ENCODE measurements around the gene DDX24. TPM values are rescaled to one million over a fixed set of nuclear protein-coding genes. Genes with fewer than 3 reads are reported as not detected.

The DDX24 gene
- polyA plus RNA-seq, 1 donor (not counting 4 experiments of a cell fraction or from before 2014, with no cell fraction given): 171 TPM

DNA sequence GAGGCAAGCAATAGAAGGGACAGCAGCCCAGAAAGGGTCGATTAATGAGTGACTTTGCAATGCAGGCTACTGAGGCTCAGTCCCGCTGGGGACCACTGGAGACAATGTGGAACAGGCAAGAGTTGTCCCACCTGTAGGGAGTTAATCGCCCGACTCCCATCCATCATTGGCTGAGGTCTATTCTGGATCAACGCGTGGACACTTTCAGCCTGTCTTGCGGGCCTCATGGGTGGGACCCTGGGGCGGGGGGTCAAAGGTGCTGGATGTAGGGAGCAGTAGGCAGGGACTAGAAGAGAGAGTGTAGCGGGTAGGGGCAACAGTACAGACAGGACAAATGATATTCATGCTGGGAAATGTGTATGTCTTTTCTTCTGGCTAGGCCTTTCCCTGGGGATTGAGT, 42.3 kb upstream of the DDX24 start:
- no peaks in the 10 kb centered on the region for H3K79me2 ChIP-seq (ENCODE audit: control insufficient read depth, insufficient read depth, low read length)
- H3K36me3 ChIP-seq (ENCODE audit: control insufficient read depth in 2 of 2, extremely low read depth in 1 of 2, insufficient read depth in 2 of 2, low read length in 2 of 2): peaks cover 0 to 12% of the 10 kb centered on the region in 2 experiments
- H3K4me1 ChIP-seq (ENCODE audit: control insufficient read depth, extremely low read depth, insufficient read depth, low read length): peaks cover 2% of the 10 kb centered on the region
- H3K27ac ChIP-seq (ENCODE audit: control insufficient read depth, insufficient read depth, low read length): no peak overlapping the region
- no peak overlapping the region for H3K4me3 ChIP-seq (ENCODE audit: control insufficient read depth in 2 of 3, extremely low read depth in 1 of 3, insufficient read depth in 2 of 3, low read depth in 1 of 3, low read length in 3 of 3)
- H4K20me1 ChIP-seq (ENCODE audit: control insufficient read depth, extremely low read depth, insufficient read depth, low read length): no peaks in the 10 kb centered on the region
- H3K4me2 ChIP-seq (ENCODE audit: control insufficient read depth, extremely low read depth, insufficient read depth, low read depth, low read length): no peak overlapping the region
- H3K9me1 ChIP-seq (ENCODE audit: control insufficient read depth, extremely low read depth, insufficient read depth, low read length): no peaks in the 10 kb centered on the region
- FAIRE-seq (no peak), DNase-seq (ENCODE audit: low read depth, low spot score) (no peak)
- H3K27me3 ChIP-seq (ENCODE audit: control insufficient read depth, extremely low read depth, insufficient read depth, low read length): no peaks in the 10 kb centered on the region
- H2AFZ ChIP-seq (ENCODE audit: control insufficient read depth, low read length): no peak overlapping the region
- no peaks in the 10 kb centered on the region for H3K9me3 ChIP-seq (ENCODE audit: control insufficient read depth, low read depth, low read length)
- TF ChIP-seq EZH2 (IDR thresholded peaks at IDR 0.05; ENCODE audit: low read length): no peak
- TF ChIP-seq, protein P1, sequence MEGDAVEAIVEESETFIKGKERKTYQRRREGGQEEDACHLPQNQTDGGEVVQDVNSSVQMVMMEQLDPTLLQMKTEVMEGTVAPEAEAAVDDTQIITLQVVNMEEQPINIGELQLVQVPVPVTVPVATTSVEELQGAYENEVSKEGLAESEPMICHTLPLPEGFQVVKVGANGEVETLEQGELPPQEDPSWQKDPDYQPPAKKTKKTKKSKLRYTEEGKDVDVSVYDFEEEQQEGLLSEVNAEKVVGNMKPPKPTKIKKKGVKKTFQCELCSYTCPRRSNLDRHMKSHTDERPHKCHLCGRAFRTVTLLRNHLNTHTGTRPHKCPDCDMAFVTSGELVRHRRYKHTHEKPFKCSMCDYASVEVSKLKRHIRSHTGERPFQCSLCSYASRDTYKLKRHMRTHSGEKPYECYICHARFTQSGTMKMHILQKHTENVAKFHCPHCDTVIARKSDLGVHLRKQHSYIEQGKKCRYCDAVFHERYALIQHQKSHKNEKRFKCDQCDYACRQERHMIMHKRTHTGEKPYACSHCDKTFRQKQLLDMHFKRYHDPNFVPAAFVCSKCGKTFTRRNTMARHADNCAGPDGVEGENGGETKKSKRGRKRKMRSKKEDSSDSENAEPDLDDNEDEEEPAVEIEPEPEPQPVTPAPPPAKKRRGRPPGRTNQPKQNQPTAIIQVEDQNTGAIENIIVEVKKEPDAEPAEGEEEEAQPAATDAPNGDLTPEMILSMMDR (optimal IDR thresholded peaks at IDR 0.05 in 1 of 3, IDR thresholded peaks at IDR 0.05 in 1 of 3, conservative IDR thresholded peaks at IDR 0.05 in 1 of 3; ENCODE audit: extremely low read depth in 1 of 3, insufficient read depth in 2 of 3, low read length in 3 of 3): no peak
- dilution Hi-C loops (cut with MboI; ENCODE audit: extremely low pct_ligation_motif_present, low sequenced_read_pairs): no loop called here
- H3K9ac ChIP-seq (ENCODE audit: control insufficient read depth, extremely low read depth, insufficient read depth, low read length): no peak overlapping the region

DNA sequence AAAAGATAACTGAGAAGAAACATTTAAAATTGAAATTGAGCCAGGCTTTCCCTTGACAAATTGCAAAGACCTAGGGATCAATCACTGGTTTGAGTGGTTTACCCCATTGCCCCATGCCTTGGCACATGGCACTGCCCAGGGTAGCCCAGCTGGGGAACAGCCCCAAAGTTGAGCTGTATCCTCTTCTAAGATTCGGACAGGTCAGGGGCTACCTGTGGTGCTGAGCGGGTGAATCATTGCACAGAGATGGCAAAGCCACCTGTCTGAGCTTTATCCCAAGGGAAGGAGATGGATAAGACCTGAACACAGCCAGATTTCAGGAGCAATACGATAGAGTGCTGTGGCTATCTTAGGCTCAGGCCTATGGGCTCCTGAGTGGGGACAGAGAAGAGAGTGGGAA, 41.4 kb upstream of the DDX24 start:
- TF ChIP-seq, protein P1 (optimal IDR thresholded peaks at IDR 0.05 in 1 of 3, IDR thresholded peaks at IDR 0.05 in 1 of 3, conservative IDR thresholded peaks at IDR 0.05 in 1 of 3; ENCODE audit: extremely low read depth in 1 of 3, insufficient read depth in 2 of 3, low read length in 3 of 3): no peak
- no peak for TF ChIP-seq EZH2 (IDR thresholded peaks at IDR 0.05; ENCODE audit: low read length)
- no peak overlapping the region for H3K9ac ChIP-seq (ENCODE audit: control insufficient read depth, extremely low read depth, insufficient read depth, low read length)
- peaks cover 4% of the 10 kb centered on the region for H3K27me3 ChIP-seq (ENCODE audit: control insufficient read depth, extremely low read depth, insufficient read depth, low read length)
- DNase-seq (ENCODE audit: low read depth, low spot score) (no peak), FAIRE-seq (no peak)
- H3K27ac ChIP-seq (ENCODE audit: control insufficient read depth, insufficient read depth, low read length): no peak overlapping the region
- H2AFZ ChIP-seq (ENCODE audit: control insufficient read depth, low read length): no peak overlapping the region
- H4K20me1 ChIP-seq (ENCODE audit: control insufficient read depth, extremely low read depth, insufficient read depth, low read length): no peaks in the 10 kb centered on the region
- no peak overlapping the region for H3K4me2 ChIP-seq (ENCODE audit: control insufficient read depth, extremely low read depth, insufficient read depth, low read depth, low read length)
- no peaks in the 10 kb centered on the region for H3K4me1 ChIP-seq (ENCODE audit: control insufficient read depth, extremely low read depth, insufficient read depth, low read length)
- H3K36me3 ChIP-seq (ENCODE audit: control insufficient read depth in 2 of 2, extremely low read depth in 1 of 2, insufficient read depth in 2 of 2, low read length in 2 of 2): peaks cover 0 to 7% of the 10 kb centered on the region in 2 experiments
- H3K9me1 ChIP-seq (ENCODE audit: control insufficient read depth, extremely low read depth, insufficient read depth, low read length): no peaks in the 10 kb centered on the region
- dilution Hi-C loops (cut with MboI; ENCODE audit: extremely low pct_ligation_motif_present, low sequenced_read_pairs): no loop called here
- no peak overlapping the region for H3K4me3 ChIP-seq (ENCODE audit: control insufficient read depth in 2 of 3, extremely low read depth in 1 of 3, insufficient read depth in 2 of 3, low read depth in 1 of 3, low read length in 3 of 3)
- H3K9me3 ChIP-seq (ENCODE audit: control insufficient read depth, low read depth, low read length): no peaks in the 10 kb centered on the region
- no peaks in the 10 kb centered on the region for H3K79me2 ChIP-seq (ENCODE audit: control insufficient read depth, insufficient read depth, low read length)

Data from keratinocyte (primary cell).